H54 (cell line): ENCODE measurements around the gene TACSTD2.
A peak's percentile ranks its signal among the peaks of the same experiment; 100 is the strongest.
"Not testable (repeated sequence)": the region's sequence is repeated elsewhere in the genome, so short reads cannot be mapped to it uniquely, and the experiment has no call there.

ENCODE experiments used
- DNase-seq: peaks from one replicate; pipeline ENCODE4 v3.0.0; 2011; ENCODE audit warnings: low spot score, mixed read lengths; ENCODE audit not compliant: insufficient read length
- FAIRE-seq: peaks from 3 replicates; lab custom pipeline; 2011; peaks lifted over from hg19 to GRCh38; lab: Jason Lieb, UNC
- POLR2A ChIP-seq: IDR thresholded peaks from 2 replicates; pipeline ENCODE4 v1.6.1; 2011; ENCODE audit warnings: low read depth, mild to moderate bottlenecking, low read length

TACSTD2 gene

GRCh38 chr1:58566339-58566738, 10.7 kb downstream of the TACSTD2 start:
- DNase-seq: no peak
- no peak for TF ChIP-seq POLR2A
- no peak for FAIRE-seq

DNA sequence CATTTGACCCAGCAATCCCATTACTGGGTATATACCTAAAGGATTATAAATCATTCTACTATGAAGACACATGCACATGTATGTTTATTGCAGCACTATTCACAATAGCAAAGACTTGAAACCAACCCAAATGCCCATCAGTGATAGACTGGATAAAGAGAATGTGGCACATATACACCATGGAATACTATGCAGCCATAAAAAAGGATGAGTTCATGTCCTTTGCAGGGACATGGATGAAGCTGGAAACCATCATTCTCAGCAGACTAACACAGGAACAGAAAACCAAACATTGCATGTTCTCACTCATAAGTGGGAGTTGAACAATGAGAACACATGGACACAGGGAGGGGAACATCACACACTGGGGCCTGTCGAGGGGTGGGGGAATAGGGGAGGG, 13.3 kb downstream of the TACSTD2 start:
- not testable (repeated sequence) for DNase-seq, FAIRE-seq

GRCh38 chr1:58561633-58562032, 15.4 kb downstream of the TACSTD2 start:
- FAIRE-seq: no peak
- TF ChIP-seq POLR2A: no peak
- DNase-seq: no peak

GRCh38 chr1:58555393-58555792, 21.7 kb downstream of the TACSTD2 start:
- FAIRE-seq: no peak
- no peak for TF ChIP-seq POLR2A
- no peak for DNase-seq

- FAIRE-seq (no peak), DNase-seq (no peak)
These were observed 25.6 kb downstream of the TACSTD2 start for GRCh38 chr1:58551186-58552140.

DNA sequence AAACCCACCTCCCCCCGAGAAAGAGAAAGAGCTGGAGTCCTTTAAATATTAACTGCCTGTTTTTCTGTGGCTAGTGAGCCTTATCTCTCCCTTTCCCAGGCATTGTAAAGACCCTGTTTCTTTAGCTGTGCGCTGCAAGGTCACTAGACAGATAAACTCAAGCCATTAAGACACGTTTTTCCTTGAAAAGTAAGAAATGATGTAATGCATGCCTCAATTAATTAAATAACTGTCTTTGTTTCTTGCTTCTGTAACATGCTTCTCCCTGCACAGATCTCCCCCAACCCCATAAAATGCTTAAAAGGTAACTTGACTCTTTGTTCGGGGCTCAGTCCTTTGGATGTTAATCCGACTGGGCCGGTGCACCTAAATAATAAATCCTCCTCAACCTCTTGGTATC, 27.8 kb downstream of the TACSTD2 start:
- not testable (repeated sequence) for DNase-seq, FAIRE-seq

More at GRCh38 chr1:58551186-58552140, 25.6 kb downstream of the TACSTD2 start:
- TF ChIP-seq POLR2A: no peak

DNA sequence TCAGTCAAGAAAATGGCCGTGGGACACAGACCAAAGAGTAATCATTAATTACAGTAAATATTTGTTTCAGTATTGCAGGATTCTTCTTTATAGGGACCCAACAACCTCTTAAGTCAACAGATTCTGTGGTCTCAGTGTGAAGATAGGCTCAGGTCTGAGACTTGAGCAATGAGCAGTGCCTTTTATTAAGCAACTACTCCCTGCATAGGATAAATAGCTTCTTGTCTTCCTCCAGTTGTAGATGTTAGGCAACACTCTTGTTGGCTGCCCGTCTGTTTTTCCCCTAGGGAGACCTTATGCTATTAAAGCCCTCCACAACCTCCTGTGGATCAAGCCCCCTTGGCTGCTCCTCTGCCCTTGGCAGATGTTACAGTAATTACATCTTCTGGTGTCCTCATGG, 28.7 kb downstream of the TACSTD2 start:
- DNase-seq: no peak

DNA sequence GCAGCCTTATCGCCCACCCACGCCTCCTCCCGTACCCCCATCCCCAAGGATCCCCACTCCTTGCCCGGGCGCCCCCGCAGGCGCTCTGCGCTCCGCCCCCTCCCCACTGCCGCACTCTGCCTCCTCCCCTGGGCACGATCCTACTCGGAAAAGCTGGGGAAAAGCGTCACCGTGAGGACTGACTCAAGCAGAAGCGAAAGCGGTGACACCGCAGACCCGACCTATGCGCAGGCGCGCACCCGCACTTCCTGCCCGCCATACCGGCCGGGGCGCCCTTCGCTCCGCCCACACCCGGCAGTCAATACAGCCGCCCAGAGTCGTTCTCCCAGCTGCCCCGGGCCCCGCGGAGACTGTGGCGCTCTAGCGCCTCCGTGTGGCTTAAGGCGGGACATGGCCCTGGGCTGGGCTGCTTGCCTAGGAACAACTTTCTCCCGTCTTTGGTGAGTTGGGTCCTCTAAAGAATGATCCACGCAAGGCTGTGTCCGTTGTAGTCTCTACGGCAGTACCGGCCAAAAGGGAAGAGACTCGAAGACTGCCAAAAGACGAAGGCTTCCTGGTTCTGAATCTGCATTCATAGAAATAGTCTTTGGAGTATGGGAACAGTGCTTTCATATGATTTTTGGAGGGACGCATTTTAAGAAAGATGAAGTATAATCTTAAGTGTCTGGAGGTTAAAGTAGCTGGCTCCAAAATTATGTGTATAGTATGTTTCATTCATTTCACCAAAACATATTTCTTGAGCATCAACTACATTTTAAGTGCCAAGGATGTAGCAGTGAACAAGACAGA, 30.3 kb downstream of the TACSTD2 start, which contains the start of gene OMA1:
OMA1 (minus strand) TSS at position 207 of the 789 bp plus-strand sequence. CDS start 7,432 bp downstream, outside the sequence.
- peak; percentile 86 for TF ChIP-seq POLR2A
- DNase-seq (peak; percentile 92), FAIRE-seq (peak; percentile 97)

More for the DNA sequence above, 28.7 kb downstream of the TACSTD2 start:
- FAIRE-seq: no peak
- TF ChIP-seq POLR2A: no peak

DNA sequence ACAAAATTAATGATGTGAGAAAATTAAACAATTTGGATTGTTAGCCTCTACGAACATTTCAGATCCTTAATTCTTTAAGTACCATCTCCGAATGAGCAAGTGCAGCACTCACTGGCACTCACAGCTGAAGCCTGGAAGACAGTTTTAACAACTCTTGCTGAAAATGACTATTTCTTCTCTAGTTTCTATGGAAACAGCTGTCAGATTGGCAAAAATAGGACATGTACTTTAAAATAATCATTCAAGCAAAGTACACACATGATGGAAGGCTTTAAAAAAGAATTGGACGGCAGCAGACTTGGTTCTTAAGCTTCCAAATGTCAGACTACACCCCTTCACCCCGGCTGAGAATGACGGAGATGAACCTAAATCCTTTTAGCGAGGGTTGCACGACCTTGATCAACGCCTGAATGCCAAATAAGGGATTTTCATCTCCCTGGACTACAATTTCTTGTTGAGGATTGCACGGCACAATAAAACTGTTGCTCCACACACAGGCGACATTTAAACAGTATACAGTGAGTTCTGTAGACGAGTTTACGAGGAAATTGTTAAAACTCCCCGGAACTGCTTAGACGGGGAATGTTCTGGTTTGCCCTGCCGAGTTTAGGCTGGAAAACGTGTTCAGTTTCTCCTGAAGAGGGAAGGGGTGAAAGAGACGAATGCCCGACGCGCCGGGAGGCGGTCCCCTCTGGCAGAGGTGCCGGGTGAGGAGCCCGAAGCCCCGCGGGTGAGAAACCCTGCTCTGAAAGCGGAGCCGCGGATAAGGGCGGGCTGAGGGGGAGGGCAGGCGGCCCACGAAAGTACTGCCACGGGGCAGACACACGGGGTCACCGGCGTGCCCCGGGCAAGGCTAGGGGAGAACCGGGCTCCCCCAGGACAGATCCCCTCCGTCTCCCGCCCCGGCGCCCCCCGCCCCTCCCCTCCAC, 31.2 kb downstream of the TACSTD2 start:
- peak; percentile 87 for FAIRE-seq
- DNase-seq: peak; percentile 51
- TF ChIP-seq POLR2A: no peak

- DNase-seq: no peak
- no peak for TF ChIP-seq POLR2A
- no peak for FAIRE-seq
These were observed 33.8 kb downstream of the TACSTD2 start for GRCh38 chr1:58543260-58543659.

DNA sequence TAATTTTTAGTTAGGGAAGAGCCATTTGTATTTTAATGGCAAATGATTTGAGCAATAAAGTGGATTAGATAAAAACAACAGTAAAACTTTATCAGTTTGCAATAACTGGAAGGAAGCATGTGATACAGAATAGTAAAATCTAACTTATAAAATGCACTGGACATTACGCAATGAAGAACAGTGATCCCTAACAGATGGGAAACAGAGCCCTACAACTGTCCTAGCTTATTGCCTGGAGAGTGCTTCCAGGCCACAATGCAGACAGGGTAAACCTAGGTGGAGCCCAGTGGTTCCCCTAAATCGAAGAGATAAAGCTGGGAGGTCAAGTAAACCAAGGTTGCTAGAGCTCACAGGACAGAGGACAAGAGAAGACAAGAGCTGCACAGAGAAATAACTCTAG, 37.5 kb downstream of the TACSTD2 start:
- FAIRE-seq (no peak), DNase-seq (no peak)

GRCh38 chr1:58538821-58539220, 38.2 kb downstream of the TACSTD2 start:
- DNase-seq: no peak
- no peak for TF ChIP-seq POLR2A
- FAIRE-seq: no peak

More for the DNA sequence above, 37.5 kb downstream of the TACSTD2 start:
- TF ChIP-seq POLR2A: no peak

DNA sequence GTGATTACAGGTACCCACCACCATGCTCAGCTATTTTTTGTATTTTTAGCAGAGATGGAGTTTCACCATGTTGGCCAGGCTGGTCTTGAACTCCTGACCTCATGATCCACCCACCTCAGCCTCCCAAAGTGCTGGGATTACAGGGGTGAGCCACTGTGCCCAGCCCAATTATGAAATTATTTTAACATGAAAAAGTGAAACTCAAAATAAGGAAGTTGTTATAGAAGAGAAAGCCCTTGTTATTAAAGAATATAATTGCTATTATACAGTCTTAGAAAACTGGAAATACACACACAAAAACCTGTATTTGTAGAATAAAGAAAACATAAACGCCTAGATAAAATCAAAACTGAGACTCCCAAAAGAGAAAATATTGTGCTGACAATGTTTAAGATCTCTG, 45.2 kb downstream of the TACSTD2 start:
- DNase-seq, FAIRE-seq: not testable (repeated sequence)
